AG04449 (cell line): ENCODE results near the gene ITGA11.

ENCODE experiments used
- CTCF ChIA-PET: fragments of 350-600 bp; formaldehyde crosslinking; extraction: SDS; loops from one replicate; lab custom pipeline; 2021; ENCODE audit warnings: antibody characterized with exemption; lab: Yijun Ruan, JAX
- POLR2A ChIA-PET: fragments of 400-600, 350-600 bp; formaldehyde crosslinking; extraction: SDS; loops from one replicate; lab custom pipeline; 2020; ENCODE audit warnings: antibody characterized with exemption, inconsistent platforms; lab: Yijun Ruan, JAX
- DNase-seq: peaks from one replicate; pipeline ENCODE4 v3.0.0-alpha.2; 2010; ENCODE audit warnings: low read depth, low spot score
- H3K4me3 ChIP-seq: 2 replicates; pipeline ENCODE4 v1.5.1; 2011; ENCODE audit warnings: low read depth, mild to moderate bottlenecking, control low read depth, low read length
- CTCF ChIP-seq: IDR thresholded peaks from one replicate; pipeline ENCODE4 v1.5.1; 2011; ENCODE audit warnings: mild to moderate bottlenecking, moderate library complexity, low read length, control low read depth, inconsistent platforms; ENCODE audit not compliant: insufficient read depth; ENCODE audit errors: missing control alignments

Gene ITGA11

GRCh38 chr15:68413363-68414205 is 18.4 kb downstream of the ITGA11 start:
- ChIA-PET CTCF (interaction anchor here (0.9 kb wide), 1 partner anchor 136 kb away, joined by 3 read pairs; no protein-coding TSS in a partner anchor), POLR2A (interaction anchor here (0.6 to 1.0 kb wide), 3 partner anchors 8 to 621 kb away, joined by 3 read pairs; no protein-coding TSS in a partner anchor)
- H3K4me3 ChIP-seq, result no peak overlapping the region
- no peak for DNase-seq
- TF ChIP-seq CTCF, result no peak

GRCh38 chr15:68412218-68412617 is 19.7 kb downstream of the ITGA11 start:
- ChIA-PET POLR2A (no interaction called here), CTCF (no interaction called here)
- no peak for TF ChIP-seq CTCF
- H3K4me3 ChIP-seq, result no peak overlapping the region
- DNase-seq, result no peak

GRCh38 chr15:68411735-68412134 is 20.2 kb downstream of the ITGA11 start:
- POLR2A ChIA-PET, result no interaction called here
- CTCF ChIA-PET, result no interaction called here
- no peak for DNase-seq

GRCh38 chr15:68411343-68411675 is 20.7 kb downstream of the ITGA11 start:
- CTCF ChIA-PET, result no interaction called here
- DNase-seq, result no peak
- no peak for TF ChIP-seq CTCF
- POLR2A ChIA-PET, result no interaction called here
- H3K4me3 ChIP-seq, result no peak overlapping the region

More at GRCh38 chr15:68411735-68412134, 20.2 kb downstream of the ITGA11 start:
- TF ChIP-seq CTCF, result no peak
- no peak overlapping the region for H3K4me3 ChIP-seq

- TF ChIP-seq CTCF, result no peak
- ChIA-PET CTCF (interaction anchor here (1.2 kb wide), 1 partner anchor 139 kb away, joined by 5 read pairs; no protein-coding TSS in a partner anchor), POLR2A (no interaction called here)
- no peak overlapping the region for H3K4me3 ChIP-seq
- DNase-seq, result no peak
Measured at GRCh38 chr15:68410466-68411342, 21.3 kb downstream of the ITGA11 start.
